Loucy (cell line): ENCODE results near the gene TLCD5.
A peak's percentile ranks its signal among the peaks of the same experiment; 100 is the strongest.

Source experiments
- EZH2phosphoT487 ChIP-seq: fragments of 200-600 bp; IDR thresholded peaks from 2 replicates; pipeline ENCODE4 v1.6.1; 2018; ENCODE audit warnings: antibody characterized with exemption, mild to moderate bottlenecking, moderate library complexity, borderline replicate concordance
- TF ChIP-seq, protein P1 (sequence below): fragments of 200-600 bp; sonication (generic); conservative IDR thresholded peaks from 2 replicates; pipeline ENCODE4 v1.5.1; 2014; ENCODE audit warnings: mild to moderate bottlenecking, antibody characterized with exemption, low read length

DNA sequence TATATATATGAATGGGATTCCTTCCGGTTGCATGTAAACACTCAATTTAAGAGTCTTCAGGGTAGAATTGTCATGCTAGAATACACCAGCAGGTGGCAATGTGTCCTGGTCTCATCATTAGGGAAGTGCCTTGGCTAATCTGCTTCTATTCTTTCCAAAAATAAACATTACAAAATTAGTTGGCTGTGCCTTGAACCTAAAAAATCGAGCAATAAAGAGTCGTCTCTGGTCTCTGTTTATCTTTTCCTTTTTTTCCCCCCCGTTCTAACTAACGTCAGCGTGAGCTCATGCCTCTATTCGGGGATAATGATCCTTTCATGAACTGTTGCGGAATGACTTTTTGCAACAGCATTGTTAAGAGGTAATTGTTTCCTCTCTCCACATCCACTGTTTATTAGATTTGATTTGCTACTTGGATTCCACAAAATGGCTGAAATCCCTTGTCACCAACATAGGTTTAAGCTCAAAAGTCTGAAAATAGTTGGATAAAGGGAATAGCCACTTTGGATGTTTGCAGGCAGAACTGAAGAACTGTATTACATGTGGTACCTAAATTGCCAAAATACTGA is 9.9 kb downstream of the TLCD5 start:
- TF ChIP-seq, protein P1, sequence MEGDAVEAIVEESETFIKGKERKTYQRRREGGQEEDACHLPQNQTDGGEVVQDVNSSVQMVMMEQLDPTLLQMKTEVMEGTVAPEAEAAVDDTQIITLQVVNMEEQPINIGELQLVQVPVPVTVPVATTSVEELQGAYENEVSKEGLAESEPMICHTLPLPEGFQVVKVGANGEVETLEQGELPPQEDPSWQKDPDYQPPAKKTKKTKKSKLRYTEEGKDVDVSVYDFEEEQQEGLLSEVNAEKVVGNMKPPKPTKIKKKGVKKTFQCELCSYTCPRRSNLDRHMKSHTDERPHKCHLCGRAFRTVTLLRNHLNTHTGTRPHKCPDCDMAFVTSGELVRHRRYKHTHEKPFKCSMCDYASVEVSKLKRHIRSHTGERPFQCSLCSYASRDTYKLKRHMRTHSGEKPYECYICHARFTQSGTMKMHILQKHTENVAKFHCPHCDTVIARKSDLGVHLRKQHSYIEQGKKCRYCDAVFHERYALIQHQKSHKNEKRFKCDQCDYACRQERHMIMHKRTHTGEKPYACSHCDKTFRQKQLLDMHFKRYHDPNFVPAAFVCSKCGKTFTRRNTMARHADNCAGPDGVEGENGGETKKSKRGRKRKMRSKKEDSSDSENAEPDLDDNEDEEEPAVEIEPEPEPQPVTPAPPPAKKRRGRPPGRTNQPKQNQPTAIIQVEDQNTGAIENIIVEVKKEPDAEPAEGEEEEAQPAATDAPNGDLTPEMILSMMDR: peak; percentile 60
- no peak for TF ChIP-seq EZH2phosphoT487
